DMS79 (cell line): Measurements from ENCODE around the gene RBL2.
"Not testable (repeated sequence)": the region's sequence is repeated elsewhere in the genome, so short reads cannot be mapped to it uniquely, and the experiment has no call there.

Experiments used
- DNase-seq: peaks from one replicate; lab custom pipeline; 2025; lab: John Stamatoyannopoulos, UW

RBL2 gene

DNA sequence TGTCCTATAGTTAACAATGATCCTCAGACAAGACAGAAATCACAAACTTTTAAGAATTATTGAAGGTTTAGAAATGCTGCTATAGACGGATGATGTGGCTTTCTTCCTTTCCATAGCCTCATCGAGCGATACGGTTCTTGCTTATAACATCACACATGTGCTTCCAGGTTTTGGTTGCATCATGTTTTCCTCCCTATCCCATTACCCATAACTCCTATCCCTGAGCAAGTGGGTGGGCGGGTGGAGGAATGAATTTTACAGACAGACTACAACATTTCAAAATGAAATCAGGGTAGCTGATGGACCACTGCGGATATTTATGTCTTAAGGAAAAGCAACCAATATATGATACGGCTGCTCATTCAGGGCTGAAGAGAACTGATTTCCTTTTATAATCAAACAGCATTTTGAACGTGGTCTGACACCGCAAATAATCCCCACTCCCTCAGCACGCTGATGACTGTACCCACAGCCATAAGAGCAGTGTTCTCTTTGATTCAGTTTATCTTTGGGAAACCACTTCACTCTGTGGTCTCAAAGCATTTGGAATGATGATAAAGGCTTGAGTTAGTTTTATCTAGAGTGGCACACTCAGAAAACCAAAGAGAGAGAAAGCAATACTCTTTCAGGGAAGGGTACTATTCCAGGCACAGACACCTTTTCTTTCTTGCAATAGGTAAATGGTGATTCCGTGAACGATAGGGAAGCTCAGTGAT lies 73.4 kb downstream of the RBL2 start:
- DNase-seq: no peak

DNA sequence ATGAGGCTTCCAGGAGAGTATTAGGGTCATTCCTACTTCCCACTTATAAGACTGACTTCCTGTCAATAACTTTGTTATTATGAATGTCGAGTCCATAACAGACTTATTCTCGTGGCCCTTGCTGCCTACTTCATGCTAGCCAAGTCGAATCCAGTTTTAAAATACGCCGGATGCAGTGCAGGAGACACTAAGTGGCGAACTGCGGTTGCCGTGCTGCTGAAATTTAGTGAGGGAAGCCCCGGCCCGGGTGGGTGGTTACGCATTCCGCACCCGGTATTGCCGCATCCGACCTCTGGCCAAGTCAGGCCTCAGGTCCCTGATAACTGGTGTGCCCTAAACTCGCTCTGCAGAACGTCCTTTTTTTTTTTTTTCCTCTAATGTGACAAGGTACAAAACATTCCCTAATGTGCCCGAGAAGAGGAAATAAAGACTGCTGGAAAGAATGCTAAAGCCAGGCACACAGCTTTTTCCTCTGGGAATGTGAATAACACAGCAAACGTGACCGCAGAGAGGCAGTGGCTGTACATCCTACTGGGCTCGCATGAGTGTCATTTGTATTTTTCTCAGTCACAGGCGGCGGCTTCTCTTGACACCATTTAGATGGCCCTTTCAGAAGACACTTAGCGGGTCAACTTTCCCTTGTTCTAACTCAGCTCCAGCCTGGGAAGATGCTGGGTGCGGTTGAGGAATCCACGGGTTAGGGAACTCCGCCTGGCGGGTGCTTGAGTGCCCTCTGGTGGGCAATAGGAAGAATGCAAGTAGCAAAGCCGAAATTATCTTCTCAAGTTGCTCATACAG lies 75.8 kb downstream of the RBL2 start:
- DNase-seq: no peak

DNA sequence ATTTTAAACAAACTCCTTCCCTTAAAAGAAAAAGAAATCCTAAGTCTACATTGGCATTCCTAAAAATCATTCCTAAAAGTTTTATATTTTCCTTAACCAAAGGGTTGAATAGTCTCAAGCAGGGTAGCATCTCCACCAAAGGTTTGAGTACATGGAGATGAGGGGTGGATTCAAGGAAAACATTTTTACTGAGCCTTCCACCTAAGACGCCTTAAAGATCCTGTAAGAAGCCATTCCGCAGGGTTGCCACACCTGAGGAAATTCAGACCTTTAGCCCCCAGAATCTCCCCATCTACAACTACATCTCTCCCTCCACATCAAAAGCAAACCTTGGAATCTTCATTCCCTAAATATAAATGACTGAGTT lies 76.4 kb downstream of the RBL2 start:
- DNase-seq: no peak

DNA sequence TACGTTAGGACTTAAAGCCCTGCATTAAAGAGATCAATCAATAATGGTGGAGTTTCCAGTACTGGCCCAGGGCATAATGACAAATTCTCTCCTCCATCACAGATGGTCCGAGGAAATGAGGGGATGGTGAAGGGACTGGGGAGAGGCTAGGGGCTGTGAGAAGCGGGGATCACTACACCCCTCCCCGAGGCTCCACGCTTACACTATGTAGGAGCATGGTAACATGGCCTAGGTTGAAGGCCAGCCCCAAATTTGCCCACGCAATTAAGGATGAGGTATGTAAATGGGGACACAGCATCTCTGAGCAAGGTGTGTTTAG lies 76.8 kb downstream of the RBL2 start:
- DNase-seq: no peak

DNA sequence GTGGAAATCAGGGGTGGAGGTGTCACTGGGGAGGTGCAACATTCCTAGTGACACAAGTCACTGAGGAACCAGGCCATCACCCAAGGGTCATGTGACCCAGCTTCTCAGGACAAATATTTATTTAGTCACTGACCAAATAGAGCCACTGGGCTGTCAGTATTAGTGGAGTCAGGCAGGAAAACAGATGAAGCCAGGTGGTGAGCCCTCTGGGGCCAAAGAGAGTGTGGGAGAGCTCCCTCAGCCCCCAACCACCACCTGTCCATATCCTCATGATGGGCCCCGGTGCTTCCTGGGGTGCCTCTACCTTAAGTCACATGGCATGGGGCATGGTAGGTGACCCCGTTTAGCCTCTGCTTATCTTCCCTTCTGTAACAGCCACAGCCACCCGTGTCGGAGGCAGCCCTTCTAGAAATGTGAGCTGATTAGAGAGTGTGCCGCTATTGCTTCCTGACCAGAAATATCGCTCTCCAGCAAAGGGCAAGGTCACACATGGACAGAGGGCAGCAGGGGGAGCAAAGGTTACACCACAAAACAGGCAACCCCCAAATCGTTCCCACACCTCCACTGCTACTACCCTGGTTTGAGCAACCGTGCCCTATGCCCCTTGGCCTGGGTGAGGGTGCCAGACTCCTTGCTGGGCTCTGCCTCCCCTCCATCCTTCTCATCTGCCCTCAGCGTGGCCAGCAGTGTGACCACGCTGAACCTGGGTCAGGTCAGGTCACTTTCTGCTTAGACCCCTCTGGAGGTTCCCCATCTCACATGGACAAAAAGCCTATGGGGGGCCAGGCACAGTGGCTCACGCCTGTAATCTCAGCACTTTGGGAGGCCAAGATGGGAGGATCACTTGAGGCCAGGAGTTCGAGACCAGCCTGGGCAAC lies 77.4 kb downstream of the RBL2 start:
- no peak for DNase-seq

DNA sequence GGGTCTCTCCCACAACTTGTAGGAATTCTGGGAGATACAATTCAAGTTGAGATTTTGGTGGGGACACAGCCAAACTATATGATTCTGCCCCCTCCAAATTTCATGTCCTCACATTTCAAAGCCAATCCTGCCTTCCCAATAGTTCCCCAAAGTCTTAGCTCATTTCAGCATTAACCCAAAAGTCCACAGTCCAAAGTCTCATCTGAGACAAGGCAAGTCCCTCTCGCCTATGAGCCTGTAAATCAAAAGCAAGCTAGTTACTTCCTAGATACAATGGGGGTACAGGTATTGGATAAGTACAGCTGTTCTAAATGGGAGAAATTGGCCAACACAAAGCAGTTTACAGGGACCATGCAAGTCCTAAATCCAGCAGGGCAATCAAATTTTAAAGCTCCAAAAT lies 78.5 kb downstream of the RBL2 start:
- not testable (repeated sequence) for DNase-seq

DNA sequence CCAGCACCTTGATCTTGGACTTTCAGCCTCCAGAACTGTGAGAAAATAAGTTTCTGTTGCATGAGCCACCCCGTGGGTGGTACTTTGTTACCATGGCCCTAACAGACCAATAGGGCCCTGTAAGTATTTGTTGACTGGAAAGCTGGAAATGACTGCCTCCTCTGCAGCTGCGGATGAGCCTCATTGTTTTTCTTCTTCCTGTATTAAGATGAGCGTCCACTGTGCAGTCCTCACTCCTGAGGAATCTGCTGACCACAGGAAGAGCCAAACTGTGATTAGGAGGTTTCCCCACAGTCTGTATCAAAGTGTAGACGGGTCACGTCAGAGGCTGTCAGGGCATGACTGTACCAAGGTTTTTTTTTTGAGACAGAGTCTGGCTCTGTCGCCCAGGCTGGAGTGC lies 81.0 kb downstream of the RBL2 start:
- DNase-seq: no peak

DNA sequence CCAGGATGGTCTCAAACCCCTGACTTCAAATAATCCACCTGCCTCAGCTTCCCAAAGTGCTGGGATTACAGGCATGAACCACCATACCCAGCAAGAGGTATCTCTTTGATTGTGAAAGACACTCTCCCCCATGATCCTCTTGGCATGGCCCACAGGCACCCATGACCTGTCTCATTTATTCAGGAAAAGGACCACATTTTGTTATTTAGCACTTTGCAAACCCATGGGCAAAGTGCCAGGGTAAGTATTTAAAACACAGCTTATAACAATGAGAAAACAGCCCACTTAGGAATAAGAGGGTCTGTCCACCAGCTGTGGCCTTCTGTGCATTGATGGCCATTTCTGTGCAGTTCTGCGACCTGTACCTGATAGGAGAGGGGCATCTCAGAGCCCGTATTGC lies 81.5 kb downstream of the RBL2 start:
- no peak for DNase-seq

DNA sequence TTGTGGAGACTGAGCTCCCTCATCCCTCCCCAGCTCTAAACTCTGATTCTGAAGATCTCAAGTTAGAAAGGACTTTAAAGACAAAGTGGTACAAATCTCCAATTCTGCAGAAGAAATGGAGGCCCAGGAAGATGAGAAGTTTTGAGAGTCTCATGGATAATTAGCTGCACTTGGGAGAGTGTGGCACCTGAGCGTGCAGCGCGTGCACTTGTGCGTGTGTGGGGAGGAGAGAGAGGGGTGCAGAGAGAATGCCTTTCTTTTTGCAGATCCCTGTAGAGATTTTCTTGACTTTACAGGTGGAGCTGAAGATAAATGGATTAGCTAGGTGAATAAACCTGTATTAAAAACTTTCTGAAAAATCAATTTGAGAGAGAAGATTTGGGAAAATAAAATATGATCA lies 83.6 kb downstream of the RBL2 start:
- no peak for DNase-seq

DNA sequence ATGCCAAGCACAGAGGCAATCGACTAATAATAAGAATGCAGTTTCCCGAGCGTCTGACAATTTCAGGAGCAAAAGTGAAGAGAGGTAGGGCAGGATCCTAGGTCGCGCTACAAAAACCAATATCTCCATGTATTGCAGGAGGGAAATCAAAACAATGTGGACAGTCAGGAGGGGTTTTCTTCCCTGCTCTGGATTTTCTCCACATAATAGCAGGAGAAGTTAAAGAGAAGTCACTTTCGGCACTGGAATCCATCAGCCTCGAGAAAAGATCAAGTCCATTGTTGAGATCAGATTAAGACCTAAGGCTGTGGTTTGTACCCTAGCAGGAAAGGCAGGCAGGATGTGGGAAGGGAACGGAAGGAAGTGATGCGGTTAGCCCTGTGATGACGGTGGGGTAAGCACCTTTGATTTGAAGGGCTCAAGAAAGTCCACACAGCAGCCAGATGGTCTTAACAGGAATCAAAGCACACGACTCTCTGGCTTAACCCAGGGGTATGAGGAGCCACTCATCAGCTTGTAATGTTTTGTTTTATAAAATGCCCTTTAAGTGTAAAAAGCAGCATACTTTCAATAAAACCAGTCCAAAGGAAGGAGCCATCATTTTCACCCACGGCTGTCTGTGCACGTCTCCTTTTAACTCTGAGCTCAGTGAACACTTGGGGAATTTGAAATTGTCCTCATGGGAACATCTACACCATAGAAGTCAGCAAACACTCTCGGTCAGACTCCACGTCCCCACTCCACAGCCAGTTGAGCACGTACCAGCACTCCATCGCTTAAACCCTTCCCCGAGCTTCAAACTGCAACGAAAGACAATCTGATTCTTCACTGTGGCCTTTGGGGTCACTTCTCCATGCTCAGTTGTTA lies 84.5 kb downstream of the RBL2 start:
- no peak for DNase-seq

DNA sequence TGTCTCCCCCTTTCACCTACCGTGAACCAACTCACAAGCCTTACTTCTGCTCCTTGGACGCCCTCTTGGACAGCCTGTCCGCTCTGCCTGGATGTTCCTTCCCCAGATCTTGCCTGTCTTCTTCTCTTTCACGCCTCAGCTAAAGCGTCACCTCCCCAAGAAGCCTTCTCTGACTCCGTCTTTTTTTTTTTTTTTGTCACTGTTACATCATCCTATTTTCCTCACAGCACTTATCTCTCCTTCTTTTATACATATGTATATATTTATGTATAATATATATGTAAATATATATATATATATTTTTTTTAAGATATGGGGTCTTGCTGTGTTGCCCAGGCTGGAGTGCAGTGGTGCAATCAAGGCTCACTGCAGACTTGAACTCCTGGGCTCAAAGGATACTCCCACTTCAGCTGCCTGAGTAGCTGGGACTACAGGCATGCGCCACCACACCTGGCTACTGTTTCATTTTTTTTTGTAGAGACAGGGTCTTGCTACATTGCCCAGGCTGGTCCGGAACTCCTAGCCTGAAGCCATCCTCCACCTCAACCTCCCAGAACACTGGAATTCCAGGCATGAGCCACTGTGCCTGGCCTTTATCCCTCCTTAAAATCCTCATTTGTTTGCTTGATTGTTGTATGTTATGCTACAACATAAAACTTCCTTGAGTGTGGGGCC lies 85.3 kb downstream of the RBL2 start:
- DNase-seq: no peak

DNA sequence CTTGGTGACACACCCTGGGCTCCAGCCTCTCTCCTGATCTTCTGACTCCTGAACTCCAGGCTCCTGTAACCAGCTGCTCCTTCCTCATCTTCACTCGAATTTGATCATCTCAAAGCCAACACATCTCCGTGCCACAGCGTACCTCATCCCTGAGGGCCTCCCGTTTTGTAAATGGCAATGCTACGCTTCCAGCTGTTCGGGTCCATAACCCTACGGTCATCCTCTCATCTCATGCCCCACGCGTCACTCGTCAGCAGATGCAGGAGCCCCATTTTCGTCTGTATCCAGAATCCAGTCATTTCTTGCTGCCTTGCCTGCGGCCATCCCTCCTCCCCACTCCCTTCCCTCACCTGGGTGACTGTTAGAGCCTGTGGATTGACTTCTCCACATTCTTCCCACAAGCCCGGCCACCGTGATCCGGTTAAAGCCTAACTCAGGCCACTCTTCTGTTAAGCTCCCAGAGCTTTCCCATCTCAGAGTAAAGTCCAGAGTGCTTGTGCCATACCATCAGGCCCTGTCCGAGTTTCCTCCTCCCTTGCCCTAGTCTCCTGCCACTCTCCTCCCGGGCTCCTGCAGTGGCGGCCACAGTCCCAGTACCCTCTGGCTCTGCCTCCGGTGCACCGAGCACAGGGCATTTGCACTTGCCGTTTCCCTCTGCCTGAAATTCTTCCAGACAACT lies 89.0 kb downstream of the RBL2 start:
- no peak for DNase-seq

DNA sequence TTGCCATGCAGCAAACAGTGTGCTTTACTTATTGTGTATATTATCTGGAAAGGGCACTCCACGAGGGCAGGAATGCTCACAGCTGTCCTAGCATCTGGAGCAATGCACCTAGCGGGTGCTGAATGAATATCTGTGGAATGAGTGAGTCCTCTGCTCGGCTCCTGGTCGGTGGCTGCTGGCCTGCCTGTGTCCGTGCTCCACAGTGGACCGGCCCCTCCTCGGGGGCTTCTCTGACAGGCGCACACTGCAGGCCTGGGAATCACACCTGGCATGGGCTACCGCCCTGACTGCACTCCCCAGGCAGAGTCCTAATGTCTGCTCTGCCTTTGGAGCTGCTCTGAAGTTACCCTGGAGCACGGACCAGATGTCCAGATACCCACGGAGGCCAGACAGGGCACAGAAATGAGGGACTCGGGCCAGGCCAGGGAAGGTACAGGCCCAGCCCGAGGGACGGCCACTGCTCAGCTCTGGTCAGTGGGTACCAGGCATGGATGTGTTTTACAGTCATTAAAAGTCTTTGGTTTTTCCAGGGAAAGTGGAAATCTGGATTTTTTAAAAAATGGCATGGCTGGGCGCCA lies 89.8 kb downstream of the RBL2 start:
- DNase-seq: no peak

DNA sequence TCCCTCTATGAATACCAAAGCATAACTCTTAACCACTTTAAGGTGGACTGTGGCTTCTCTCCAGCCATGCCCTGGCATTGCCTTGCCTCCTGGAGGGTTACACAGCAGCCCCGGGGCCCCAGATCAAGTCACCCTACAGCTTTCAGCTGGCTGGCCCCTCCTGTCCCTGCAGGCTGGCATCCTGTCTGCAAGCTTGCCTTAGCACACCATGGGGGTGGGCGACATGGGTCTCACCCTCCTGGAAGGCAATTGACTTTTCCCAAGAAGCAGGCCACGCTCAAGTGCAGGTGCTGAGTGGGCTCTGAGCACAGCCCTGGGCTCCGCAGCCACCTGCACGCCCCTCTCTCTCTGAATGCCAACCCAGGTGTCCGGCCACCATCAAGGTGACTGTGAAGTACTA lies 94.5 kb downstream of the RBL2 start:
- DNase-seq: no peak

DNA sequence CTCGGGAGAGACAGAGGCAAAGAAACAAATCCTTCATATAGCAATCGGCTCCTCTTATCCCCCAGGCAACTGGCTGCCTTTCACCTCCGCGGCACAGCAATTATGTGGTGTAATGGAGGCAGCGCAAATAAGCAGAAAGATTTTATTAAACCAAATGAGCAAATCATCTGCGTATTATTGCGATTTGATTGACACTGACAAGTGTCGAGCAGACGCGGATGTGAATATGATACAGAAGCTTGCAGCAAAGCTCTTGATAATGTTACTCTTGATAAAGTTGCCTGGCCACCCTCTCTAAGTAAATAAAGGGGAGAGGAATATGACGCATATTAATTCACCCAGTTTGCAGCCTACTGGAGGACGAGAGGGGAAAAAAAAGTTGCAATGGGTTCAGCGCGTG lies 95.2 kb downstream of the RBL2 start:
- DNase-seq: no peak

DNA sequence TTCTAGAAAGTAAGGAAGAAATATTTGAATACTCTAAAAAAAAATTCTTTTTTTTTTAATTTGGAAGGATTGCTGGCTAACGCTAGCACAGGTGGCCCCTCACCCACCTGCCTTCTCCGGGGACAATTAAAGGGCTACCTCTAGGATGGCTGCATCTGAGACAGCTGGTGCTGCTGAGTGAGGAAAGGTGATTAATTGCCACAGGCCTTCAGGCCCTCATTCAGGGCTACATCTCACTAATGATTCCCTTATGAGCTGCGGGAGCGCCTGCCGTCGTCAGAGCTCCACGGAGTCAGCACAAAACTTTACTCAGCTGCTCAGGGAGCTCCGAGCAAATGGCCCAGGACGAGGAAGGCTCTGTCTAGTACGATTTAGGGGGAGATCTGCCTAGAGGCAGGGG lies 95.8 kb downstream of the RBL2 start:
- DNase-seq: no peak

DNA sequence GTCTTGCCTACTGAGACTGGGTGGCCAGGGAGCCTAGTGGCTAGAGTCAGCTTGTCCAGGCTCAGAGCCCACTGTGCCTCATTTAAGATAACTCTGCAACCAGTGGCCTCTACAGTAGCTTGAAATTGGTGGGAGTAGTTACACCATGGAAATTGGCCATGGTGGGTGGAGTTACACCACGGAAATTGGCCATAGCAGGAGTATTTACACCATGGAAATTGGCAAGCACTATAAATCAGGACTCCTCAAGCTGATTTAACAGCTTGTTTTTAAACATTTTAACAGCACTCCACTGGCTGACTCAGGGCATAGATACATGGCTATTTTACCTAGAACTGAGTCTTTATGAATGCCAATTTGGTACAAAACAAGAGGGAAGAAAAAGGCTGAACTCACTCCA lies 96.5 kb downstream of the RBL2 start:
- no peak for DNase-seq

DNA sequence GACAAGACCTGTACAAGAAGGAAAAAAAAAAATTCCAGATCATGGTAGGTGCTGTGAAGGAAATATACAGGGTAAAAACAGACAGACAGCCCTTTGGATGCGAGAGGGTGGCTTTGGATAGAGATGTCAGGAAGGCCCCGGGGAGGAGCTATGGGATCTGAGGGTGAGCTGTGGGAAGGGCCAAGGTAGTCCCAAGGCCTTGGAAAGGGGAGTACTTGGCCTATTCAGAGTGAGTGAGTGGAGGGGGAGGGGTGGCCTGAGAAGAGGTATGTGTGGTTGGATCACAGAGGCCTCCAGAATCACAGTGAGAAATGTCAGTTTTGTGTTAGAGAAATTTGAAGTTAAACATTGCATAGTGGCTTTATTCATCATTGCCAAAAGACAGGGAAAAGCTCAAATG lies 99.9 kb downstream of the RBL2 start:
- no peak for DNase-seq

DNA sequence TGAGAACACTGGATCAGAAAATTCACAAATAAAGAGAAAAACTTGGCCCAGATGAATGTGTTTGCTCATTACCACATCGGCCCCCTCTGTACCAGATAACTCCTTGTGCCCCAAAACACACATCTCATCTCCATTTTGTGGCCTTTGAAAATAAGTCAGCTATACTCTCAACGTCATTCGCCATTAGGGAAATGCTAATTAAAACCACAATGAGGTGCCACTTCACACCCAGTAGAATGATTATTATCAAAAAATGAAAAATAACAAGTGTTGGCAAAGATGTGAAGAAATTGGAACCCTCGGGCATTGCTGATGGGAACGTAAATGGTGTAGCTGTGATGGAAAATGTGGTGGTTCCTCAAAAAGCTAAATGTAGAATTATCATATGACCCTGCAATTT lies 103.4 kb downstream of the RBL2 start:
- DNase-seq: no peak

DNA sequence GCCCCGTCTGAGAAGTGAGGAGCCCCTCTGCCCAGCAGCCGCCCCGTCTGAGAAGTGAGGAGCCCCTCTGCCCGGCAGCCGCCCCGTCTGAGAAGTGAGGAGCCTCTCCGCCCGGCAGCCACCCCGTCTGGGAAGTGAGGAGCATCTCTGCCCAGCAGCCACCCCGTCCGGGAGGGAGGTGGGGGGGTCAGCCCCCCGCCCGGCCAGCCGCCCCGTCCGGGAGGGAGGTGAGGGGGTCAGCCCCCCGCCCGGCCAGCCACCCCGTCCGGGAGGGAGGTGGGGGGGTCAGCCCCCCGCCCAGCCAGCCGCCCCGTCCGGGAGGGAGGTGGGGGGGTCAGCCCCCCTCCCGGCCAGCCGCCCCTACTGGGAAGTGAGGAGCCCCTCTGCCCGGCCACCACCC lies 105.1 kb downstream of the RBL2 start:
- not testable (repeated sequence) for DNase-seq
